Islet precursor cell (in vitro differentiated cells): ENCODE measurements around the gene USH1C.

Source experiments
- DNase-seq: peaks from one replicate; pipeline ENCODE4 v3.0.0-alpha.2; 2018

USH1C gene

GRCh38 chr11:17544181-17544622 lies at the start of gene USH1C:
Gene USH1C (minus strand): TSS chr11:17544416. CDS start chr11:17544307, 109 bp downstream.
- peak; percentile 78 for DNase-seq

GRCh38 chr11:17593466-17594245 lies 49.4 kb upstream of the USH1C start:
- DNase-seq = peak; percentile 35

- DNase-seq = peak; percentile 37
These were observed 47.1 kb upstream of the USH1C start for GRCh38 chr11:17591293-17591692.

DNA sequence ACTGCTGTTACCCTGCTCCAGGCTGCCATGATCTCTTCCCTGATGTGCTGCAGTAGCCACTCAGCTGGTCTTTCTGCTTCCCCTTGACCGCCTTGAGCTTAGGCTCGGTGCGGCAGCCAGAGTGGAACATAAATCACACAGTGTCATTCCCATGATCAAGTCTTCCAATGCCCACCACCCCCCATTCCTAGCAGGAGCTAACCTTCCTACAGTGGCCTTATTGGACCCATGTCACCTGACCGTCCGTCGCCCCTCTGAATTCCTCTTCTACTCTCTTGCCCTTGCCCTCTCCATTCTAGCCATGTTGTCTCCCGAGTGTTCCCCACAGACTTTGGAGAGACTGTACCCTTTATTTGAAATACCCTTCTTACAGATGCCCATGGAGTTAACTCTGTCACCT lies 46.2 kb upstream of the USH1C start:
- DNase-seq = no peak

DNA sequence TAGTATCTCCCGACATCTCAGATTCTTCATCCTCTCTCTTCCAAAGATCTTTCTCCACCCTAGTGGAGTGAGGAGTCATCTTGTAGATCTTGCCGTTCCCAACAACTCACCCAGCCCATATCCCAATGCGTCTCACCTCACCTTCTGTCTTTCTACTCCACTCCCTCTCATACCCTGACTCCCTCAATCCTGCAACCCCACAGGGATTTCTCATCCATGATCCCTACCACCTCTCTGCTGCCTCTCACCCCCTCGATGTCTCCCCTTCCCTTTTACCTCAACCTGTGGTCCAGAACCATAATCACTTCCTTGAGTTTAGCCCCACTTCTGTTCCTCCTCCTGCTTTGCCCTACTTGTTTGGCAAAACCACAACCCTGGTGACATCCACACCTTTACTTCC lies 44.5 kb upstream of the USH1C start:
- peak; percentile 16 for DNase-seq

DNA sequence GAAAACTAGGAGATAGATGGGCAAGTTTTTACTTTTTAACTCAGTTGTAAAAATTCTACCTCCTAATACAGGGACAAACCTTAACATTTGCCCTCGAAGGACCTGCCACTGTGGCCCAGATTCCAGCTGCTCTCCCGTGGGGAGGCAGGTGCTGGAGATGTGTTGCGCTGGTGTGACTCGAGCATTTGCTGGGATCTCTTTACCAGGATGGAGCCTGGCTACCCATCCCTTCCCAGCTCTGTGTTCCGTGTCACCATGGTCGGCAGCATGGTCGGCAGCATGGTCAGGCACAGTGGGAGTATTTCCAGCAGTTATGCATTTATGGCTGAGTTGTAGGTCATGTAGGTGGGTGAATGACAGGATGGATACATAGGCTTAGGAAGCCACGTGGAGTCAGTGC lies 44.0 kb upstream of the USH1C start:
- DNase-seq = peak; percentile 28

DNA sequence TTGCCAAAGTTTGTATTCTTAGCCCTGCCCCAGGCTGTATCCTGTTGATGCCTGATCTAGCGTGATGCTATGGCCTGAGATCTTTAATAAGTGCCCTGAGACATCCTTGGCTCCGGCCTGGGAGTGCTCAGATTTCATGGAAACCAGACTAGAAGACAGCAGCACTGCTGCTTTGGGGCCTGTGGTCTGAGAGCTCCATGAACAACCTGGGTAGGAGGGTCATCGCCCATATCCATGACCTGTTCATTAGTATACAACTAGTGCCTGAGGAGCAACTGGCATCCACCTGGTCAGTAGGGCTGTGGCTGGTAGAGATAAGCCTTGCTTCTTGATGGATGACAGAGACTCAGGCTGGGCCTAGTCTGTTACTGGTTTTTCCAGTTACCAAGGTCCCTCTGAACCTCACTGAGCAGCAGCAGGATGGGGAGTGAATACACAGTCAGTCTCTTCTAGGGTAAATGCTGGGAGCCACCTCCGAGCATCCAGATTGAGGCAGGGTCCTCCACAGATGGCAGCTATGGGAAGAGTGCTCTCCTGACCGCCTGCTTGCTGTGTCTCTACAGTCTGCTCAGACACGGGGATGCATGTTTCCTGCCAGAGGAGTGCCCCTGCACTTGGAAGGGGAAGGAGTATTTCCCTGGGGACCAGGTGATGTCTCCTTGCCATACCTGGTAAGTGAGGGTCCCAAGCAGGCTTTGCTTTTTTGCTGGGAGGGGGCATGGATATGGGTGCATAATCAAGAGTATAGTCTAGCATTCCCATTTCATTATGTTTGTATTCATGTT lies 41.9 kb upstream of the USH1C start:
- DNase-seq = peak; percentile 32

- peak; percentile 19 for DNase-seq
These were observed 37.5 kb upstream of the USH1C start for GRCh38 chr11:17581732-17582053.

DNA sequence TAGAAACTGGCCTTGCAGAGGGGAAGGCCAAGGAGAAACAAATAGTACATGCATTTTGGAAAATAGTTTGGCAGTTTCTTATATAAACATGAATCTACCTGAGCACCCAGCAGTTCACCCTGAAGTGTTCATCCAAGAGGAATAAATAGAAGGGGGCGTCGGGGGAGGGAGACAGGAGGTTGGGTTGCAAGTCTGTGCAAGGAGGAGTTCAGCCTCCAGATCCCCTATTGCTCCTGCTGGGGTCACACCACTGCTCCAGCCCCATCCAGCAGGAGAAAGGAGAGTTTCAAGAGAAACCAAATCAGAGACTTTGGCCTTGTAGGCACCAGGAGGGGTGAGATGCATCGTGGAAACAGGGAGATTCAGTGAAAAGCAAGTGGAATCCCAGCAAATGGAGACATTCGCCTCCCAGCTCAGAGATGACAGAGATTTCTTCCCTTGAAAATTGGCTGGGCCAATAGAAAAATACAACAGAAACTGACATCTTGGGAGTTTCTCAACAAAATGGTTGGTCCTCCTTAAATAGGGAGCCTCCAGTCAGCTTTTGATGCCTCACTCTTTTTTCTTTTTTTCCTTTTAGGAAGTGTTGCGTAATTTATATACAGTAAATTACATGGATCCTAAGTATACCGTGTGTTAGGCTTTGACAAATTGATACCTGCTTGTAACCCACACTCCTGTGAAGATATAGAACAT lies 37.0 kb upstream of the USH1C start:
- peak; percentile 14 for DNase-seq

DNA sequence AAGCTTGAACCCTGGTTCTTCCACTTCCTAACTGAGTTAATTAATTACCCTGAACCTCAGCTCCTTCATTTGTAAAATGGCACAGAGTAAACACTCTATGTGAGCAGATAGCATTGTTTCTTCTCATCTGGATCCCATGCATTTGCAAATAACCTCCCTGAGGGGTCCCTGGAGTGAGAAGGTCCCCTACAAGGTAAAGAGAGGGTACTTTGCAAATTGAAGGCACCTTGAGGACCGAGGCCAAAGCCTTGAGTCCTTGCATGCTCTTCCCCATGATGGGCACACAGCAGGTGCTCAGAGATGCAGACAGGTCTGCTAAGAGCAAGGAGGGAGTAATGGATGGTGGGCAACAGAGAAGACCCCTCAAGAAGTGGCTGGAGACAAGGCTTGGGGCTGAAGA lies 36.1 kb upstream of the USH1C start:
- DNase-seq = peak; percentile 18

DNA sequence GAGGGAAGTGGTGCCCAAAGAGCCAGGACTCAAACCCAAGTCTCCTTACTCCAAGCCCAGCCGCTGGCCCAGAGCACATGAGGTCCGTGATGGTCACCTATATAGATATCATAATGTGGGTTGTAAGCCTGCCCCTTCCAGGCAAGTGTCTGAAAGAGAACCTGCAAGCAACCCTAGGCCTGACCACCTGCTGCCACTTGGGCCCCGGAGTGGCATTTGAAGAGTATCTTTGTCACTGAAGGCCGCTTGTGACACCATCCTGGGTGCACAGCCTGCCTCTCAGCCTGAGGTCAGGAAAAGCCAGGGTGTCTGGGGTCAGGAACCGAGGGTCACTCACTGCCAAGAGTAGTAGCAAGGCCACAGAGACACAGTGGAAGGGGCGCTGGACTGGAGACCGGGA lies 35.2 kb upstream of the USH1C start:
- DNase-seq = peak; percentile 44

DNA sequence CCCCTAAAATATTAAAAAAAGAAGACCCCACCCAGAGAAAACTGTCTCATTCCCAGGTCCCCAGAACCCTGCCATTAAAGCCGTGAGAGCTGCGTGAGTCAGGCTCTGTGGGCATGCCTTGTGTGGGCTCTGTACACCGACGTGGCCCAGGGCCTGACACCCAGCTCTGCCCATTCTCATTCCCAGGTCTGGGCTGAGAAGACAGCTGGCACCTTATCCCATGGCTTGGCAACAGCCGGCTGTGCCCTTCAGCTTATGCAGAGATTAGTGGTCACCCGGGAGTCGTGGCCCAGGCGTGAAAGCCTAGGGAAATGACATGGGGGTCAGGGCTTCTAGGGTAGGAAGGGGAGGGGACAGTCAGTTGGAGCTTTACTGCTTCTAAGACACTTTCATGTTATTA lies 34.7 kb upstream of the USH1C start:
- DNase-seq = peak; percentile 42

DNA sequence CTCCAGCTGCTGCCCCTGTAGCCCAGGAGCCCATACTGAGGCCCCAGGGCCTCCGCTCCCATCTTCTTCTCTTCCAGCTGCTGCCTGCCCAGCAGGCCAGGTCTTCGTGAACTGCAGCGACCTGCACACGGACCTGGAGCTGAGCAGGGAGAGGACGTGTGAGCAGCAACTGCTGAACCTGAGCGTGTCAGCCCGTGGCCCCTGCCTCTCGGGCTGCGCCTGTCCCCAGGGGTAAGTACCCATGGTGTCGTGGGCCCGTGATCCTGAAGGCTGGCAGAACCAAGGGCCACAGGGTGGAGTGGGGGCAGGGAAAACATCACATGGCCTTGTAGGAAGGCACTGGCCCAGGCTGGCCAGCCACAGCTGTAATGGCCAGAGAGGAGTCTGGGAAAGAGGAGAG lies 34.1 kb upstream of the USH1C start:
- DNase-seq = peak; percentile 39

DNA sequence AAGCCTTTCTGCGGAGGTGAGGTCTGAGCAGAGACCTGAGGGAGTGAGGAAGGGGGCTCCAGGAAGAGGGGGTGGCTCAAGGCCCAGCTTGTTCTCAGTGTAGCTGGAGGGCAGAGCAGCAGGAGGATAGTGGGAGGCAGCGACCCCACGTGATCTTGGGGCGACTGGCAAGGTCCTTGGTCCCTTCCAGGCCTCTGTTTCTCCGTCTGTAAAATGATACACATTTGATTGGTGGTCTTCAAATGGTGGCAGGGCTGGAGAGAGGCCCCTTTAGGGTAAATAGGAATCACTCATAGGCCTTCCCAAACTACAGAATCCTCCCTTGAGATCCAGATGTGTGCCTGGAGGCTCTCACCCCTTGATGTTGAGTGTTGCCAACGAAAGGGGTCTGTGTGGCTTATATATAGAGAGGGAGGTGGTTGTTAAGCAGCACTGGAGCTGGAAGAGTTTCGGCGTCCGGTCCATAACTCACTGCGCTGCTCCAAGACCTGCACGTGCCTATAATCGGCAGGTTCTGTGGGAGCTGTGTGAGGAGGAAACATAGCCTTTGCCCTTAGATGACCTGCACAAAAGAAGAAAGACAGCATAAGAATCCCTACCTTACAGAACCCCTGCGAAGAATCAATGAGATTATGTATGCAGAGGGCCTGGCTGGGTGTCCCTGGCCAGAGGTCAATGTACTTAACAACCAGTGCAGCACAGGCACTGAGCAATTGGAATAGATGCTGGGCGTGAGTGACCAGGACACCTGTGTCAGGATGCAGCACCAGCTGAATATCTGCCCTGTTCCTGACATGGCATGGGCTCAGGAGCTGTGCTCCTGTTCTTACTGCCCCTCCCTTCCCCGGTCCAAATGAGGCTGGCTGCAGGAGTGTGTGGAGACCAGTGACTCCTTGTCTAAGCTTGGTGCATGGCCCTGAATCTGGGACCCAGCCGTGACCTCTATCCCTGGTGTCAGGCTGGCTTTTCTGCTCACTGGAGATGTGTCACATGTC lies 31.5 kb upstream of the USH1C start:
- DNase-seq = peak; percentile 34

DNA sequence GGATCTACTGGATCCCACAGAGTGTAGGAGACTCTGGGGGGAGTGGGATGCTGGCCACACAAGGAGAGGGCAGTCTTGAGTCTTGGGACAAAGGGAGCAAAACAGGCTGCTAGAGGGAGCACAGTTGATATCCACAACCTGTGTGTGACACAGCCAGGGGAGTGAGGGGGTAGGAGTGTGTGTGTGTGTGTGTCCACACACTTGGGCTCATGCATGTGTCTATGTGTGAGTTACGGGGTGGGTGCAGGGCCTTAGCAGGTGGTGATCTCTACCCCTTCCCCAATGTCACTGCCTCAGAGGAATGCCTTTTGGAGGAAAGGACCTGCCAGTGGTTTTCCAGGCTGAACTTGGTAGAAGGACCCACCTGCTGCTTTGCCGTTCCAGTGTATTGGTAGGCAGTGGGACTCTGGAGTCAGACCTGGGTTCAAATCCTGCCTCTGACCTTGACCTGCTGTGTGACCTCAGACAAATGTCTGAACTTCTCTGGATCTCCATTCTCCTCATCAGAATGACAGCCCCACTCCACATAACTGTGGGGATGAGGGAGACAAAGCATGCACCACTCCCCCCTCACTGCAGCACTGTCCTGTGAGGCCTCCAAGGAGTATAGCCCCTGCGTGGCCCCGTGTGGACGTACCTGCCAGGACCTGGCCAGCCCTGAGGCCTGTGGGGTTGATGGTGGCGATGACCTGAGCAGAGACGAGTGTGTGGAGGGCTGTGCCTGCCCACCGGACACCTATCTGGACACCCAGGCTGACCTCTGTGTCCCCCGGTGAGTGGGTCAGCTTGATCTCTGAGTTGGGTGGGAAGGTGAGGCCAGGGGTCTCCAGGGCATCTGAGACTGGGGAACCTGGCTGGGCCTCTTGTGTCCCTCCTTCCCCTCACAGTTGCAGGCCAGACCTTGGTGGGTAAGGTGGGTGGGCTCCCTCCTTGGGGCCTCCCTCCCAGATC lies 30.2 kb upstream of the USH1C start:
- peak; percentile 40 for DNase-seq

DNA sequence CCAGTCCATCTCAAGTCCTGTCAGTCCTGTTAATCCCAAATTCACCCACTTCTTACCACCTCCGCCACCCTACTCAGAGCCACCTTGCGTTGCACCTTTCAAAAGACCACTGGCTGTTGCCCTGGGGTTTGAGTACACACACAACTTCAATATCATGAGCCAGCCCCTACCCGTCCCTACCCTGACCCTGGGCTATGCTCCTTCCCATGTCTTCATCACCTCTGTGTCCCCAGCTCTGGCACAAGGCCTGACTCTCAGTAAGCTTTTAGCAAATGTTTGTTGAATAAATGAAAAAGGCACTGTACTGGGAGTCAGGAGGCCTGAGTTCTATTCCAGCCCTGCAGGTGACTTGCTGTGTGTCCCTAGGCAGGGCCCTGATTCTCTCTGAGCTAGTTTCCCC lies 29.3 kb upstream of the USH1C start:
- peak; percentile 11 for DNase-seq

- DNase-seq = peak; percentile 49
These were observed 28.7 kb upstream of the USH1C start for GRCh38 chr11:17572791-17573460.

GRCh38 chr11:17572359-17572690 lies 28.1 kb upstream of the USH1C start:
- DNase-seq = peak; percentile 48

- DNase-seq = peak; percentile 24
These were observed 27.5 kb upstream of the USH1C start for GRCh38 chr11:17571431-17572358.

- DNase-seq = peak; percentile 38
These were observed 25.8 kb upstream of the USH1C start for GRCh38 chr11:17570034-17570433.
